Upper lobe of left lung (tissue), 6 donors: ENCODE results near the gene C11orf52. TPM values are rescaled to one million over a fixed set of nuclear protein-coding genes. Genes with fewer than 3 reads are reported as not detected.
"Not testable (repeated sequence)": the region's sequence is repeated elsewhere in the genome, so short reads cannot be mapped to it uniquely, and the experiment has no call there.

ENCODE experiments used
- ATAC-seq, 2 donors: fragments of 200-7000 bp; cut with Tn5 transposase; one replicate each; pipeline ENCODE4 v1.9.1; 2022; ENCODE audit warnings: mild to moderate bottlenecking in 2 of 2, moderate library complexity in 2 of 2; ENCODE audit not compliant: low FRiP score in 2 of 2
- DNase-seq, 2 donors: peaks; one replicate each; pipeline ENCODE4 v3.0.0-alpha.2; 2019 to 2020
- H3K27ac ChIP-seq, 4 donors: fragments of 200-600 bp; sonication (generic); one replicate each; pipeline ENCODE4 v1.5.1; 2016 to 2019
- H3K27me3 ChIP-seq, 4 donors: fragments of 200-600 bp; sonication (generic); one replicate each; pipeline ENCODE4 v1.5.1; 2017 to 2019
- H3K36me3 ChIP-seq, 4 donors: fragments of 200-600 bp; sonication (generic); one replicate each; pipeline ENCODE4 v1.5.1; 2016 to 2019
- H3K4me1 ChIP-seq, 4 donors: fragments of 200-600 bp; sonication (generic); one replicate each; pipeline ENCODE4 v1.5.1; 2018 to 2019
- H3K4me3 ChIP-seq, 4 donors: fragments of 200-600 bp; sonication (generic); one replicate each; pipeline ENCODE4 v1.5.1; 2017 to 2019; ENCODE audit warnings: mild to moderate bottlenecking in 2 of 4, moderate library complexity in 1 of 4
- H3K9me3 ChIP-seq, 4 donors: fragments of 200-600 bp; sonication (generic); one replicate each; pipeline ENCODE4 v1.5.1; 2018 to 2019
- EP300 ChIP-seq, 4 donors: sonication (generic); formaldehyde crosslinking; IDR thresholded peaks; one replicate each; pipeline ENCODE4 v1.5.1; 2017; ENCODE audit warnings: antibody characterized with exemption in 4 of 4, control low read depth in 2 of 4
- POLR2A ChIP-seq, 4 donors: fragments of 450-650 bp; IDR thresholded peaks; one replicate each; pipeline ENCODE4 v1.5.1; 2016 to 2017; ENCODE audit warnings: antibody characterized with exemption in 4 of 4, mild to moderate bottlenecking in 2 of 4
- POLR2AphosphoS5 ChIP-seq, 2 donors: sonication (generic); formaldehyde crosslinking; IDR thresholded peaks; one replicate each; pipeline ENCODE4 v1.5.1; 2017; ENCODE audit warnings: antibody characterized with exemption in 2 of 2
- WGBS, 2 donors: methylation state at CpG; one replicate each; pipeline ENCODE4 v1.1.5; 2017 to 2018; 5-methylcytosine and 5-hydroxymethylcytosine counted together
- total RNA-seq, 6 donors: library from RNA; depleted of rRNA in 4 of 6; stranded (reverse); fragments of >200 nt in 4 of 6; gene quantifications; one replicate each; pipeline versions ENCODE4 v1.1.0 to v1.2.1, GENCODE V29; 2016 to 2021
- TF ChIP-seq, protein P1 (sequence below), 6 experiments: fragments of 450-650 bp in 4 of 6; fragments of 200-600 bp in 2 of 6; sonication (generic) in 2 of 6; IDR thresholded peaks; one replicate each; pipeline ENCODE4 v1.5.1; 2016 to 2019; ENCODE audit warnings: antibody characterized with exemption in 6 of 6
- donor health status: DM: no; HTN: no; CAD: no; lungs with moderate emphysema.
- donor health status: DM: no; HTN: yes; CAD: no; lungs with severe emphysema.

Gene C11orf52
- total RNA-seq, 6 donors from 2014 or later, result 7.1 to 26.7 (median 11.3) TPM

DNA sequence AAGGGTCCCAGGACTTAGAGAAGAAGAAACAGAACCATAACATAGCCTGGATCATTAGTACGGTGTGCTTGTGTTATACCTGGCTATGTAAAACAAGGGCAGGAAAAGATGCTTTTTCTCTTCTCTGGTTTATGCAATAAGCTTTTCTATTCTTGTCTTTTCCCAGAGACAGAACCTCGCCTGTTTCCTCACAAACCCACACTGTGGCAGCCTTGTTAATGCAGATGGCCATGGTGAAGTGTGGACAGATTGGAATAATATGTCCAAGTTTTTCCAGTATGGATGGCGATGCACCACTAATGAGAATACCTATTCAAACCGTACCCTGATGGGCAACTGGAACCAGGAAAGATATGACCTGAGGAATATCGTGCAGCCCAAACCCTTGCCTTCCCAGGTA, 36.5 kb upstream of the C11orf52 start:
- peaks cover 0 to 4% (median 0%) of the 10 kb centered on the region in 4 donors for H3K36me3 ChIP-seq
- H3K4me1 ChIP-seq, result peaks cover 6 to 20% (median 13%) of the 10 kb centered on the region in 4 donors
- DNase-seq (no peak), ATAC-seq (no peak)
- no peak overlapping the region for H3K27ac ChIP-seq
- no peaks in the 10 kb centered on the region for H3K27me3 ChIP-seq
- no peak for TF ChIP-seq POLR2AphosphoS5 (IDR thresholded peaks at IDR 0.05)
- no peak for TF ChIP-seq EP300 (IDR thresholded peaks at IDR 0.05)
- no peak for TF ChIP-seq POLR2A (IDR thresholded peaks at IDR 0.05)
- TF ChIP-seq, protein P1, sequence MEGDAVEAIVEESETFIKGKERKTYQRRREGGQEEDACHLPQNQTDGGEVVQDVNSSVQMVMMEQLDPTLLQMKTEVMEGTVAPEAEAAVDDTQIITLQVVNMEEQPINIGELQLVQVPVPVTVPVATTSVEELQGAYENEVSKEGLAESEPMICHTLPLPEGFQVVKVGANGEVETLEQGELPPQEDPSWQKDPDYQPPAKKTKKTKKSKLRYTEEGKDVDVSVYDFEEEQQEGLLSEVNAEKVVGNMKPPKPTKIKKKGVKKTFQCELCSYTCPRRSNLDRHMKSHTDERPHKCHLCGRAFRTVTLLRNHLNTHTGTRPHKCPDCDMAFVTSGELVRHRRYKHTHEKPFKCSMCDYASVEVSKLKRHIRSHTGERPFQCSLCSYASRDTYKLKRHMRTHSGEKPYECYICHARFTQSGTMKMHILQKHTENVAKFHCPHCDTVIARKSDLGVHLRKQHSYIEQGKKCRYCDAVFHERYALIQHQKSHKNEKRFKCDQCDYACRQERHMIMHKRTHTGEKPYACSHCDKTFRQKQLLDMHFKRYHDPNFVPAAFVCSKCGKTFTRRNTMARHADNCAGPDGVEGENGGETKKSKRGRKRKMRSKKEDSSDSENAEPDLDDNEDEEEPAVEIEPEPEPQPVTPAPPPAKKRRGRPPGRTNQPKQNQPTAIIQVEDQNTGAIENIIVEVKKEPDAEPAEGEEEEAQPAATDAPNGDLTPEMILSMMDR (IDR thresholded peaks at IDR 0.05), result no peak
- H3K9me3 ChIP-seq, result no peaks in the 10 kb centered on the region
- WGBS, 2 donors, result 85% methylated on average over 5 of the region's 5 CpGs
- H3K4me3 ChIP-seq, result no peak overlapping the region

DNA sequence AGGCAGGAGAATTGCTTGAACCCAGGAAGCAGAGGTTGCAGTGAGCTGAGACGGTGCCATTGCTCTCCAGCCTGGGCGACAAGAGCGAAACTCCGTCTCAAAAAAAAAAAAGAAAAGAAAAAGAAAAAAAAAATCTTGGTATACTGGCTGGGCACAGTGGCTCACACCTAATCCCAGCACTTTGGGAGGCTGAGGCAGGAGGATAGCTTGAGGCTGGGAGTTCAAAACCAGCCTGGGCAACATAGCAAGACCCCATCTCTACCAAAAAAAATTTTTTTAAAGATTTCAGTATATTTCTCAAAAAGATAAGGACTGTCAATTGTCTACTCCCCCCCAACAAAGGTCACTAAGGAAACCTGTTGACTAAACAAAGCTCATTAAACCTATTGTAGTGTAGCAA, 33.7 kb upstream of the C11orf52 start:
- not testable (repeated sequence) for ATAC-seq, DNase-seq, H3K4me3 ChIP-seq, H3K36me3 ChIP-seq, H3K27ac ChIP-seq, H3K9me3 ChIP-seq, H3K27me3 ChIP-seq, H3K4me1 ChIP-seq
- WGBS, 2 donors, result 93 to 94% methylated on average over 4 of the region's 4 CpGs

DNA sequence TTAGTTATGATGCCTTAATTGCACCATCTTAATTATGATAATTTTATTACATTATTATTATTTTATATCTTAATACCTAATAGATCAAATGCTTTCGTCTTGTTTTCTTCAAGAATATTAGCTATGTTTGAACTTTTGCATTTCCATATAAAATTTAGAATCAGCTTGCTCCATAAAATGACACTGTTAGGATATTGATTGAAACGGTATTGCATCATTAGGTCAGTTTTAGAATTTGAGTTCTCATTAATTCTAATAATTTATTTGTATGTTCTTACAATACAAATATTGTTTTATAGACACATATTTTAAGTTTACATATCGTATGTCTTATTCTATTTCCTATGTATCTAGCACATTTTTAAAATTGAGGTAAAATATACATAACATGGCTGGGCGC, 32.7 kb upstream of the C11orf52 start:
- no peak for DNase-seq
- no peak overlapping the region for H3K27ac ChIP-seq
- no peaks in the 10 kb centered on the region for H3K4me1 ChIP-seq
- H3K9me3 ChIP-seq, result no peaks in the 10 kb centered on the region
- H3K36me3 ChIP-seq, result peaks cover 0 to 4% (median 0%) of the 10 kb centered on the region in 4 donors
- 67 to 94% methylated on average over 4 of the region's 4 CpGs for WGBS, 2 donors
- H3K27me3 ChIP-seq, result no peaks in the 10 kb centered on the region
- no peak overlapping the region for H3K4me3 ChIP-seq
- ATAC-seq, result no peak
- TF ChIP-seq, protein P1 (IDR thresholded peaks at IDR 0.05), result no peak
- TF ChIP-seq POLR2A (IDR thresholded peaks at IDR 0.05) (no peak), POLR2AphosphoS5 (IDR thresholded peaks at IDR 0.05) (no peak), EP300 (IDR thresholded peaks at IDR 0.05) (no peak)

DNA sequence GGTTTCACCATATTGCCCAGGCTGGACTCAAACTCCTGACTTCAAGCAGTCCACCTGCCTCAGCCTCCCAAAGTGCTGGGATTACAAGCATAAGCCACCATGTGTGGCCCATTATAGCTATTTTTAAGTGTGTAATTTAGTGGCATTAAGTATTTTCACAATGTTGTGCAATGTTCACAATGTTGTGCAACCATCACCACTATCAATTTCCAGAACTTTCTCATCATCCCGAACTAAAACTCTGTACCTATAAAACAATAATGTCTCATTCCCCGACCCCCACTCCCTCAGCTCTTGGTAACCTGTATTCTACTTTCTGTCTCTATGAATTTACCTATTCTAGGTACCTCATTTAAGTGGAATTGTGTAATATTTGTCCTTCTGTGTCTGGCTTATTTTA, 31.9 kb upstream of the C11orf52 start:
- TF ChIP-seq EP300 (IDR thresholded peaks at IDR 0.05) (no peak), POLR2A (IDR thresholded peaks at IDR 0.05) (no peak), POLR2AphosphoS5 (IDR thresholded peaks at IDR 0.05) (no peak)
- TF ChIP-seq, protein P1 (IDR thresholded peaks at IDR 0.05), result no peak
- 57 to 81% methylated on average over 2 of the region's 2 CpGs for WGBS, 2 donors
- Histone ChIP-seq H3K4me3 (no peak overlapping the region), H3K9me3 (no peaks in the 10 kb centered on the region), H3K27ac (no peak overlapping the region), H3K27me3 (no peaks in the 10 kb centered on the region), H3K4me1 (no peaks in the 10 kb centered on the region), H3K36me3 (peaks cover 0 to 4% (median 0%) of the 10 kb centered on the region in 4 donors)
- DNase-seq (no peak), ATAC-seq (no peak)

DNA sequence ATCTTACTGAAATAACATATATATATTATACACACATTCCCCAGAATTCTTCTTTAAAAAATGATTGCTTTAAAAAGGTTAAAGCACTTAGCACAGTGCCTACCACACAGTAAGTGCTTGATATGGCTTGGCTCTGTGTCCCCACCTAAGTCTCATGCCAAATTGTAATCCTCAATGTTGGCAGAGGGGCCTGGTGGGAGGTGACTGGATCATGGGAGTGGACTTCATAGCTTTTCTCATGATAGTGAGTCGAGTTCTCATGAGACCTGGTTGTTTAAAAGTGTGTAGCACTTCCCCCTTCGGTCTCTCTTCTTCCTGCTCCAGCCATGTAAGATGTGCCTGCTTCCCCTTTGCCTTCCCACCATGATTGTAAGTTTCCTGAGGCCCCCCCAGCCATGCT, 13.3 kb upstream of the C11orf52 start:
- Histone ChIP-seq H3K27ac (no peak overlapping the region), H3K27me3 (no peaks in the 10 kb centered on the region), H3K9me3 (no peaks in the 10 kb centered on the region), H3K36me3 (no peaks in the 10 kb centered on the region), H3K4me1 (no peaks in the 10 kb centered on the region), H3K4me3 (no peak overlapping the region)
- 35 to 39% methylated on average over 2 of the region's 2 CpGs for WGBS, 2 donors
- no peak for TF ChIP-seq POLR2AphosphoS5 (IDR thresholded peaks at IDR 0.05)
- TF ChIP-seq, protein P1 (IDR thresholded peaks at IDR 0.05), result no peak
- ATAC-seq (no peak), DNase-seq (no peak)
